Amygdala (tissue), 56 donors: ENCODE measurements around the gene ATL2.
A peak's percentile ranks its signal among the peaks of the same experiment; 100 is the strongest.
"Not testable (repeated sequence)": the region's sequence is repeated elsewhere in the genome, so short reads cannot be mapped to it uniquely, and the experiment has no call there.

Source experiments
- DNase-seq, 56 donors: peaks; one replicate each; lab custom pipeline; 2025; lab: John Stamatoyannopoulos, UW

Gene ATL2

DNA sequence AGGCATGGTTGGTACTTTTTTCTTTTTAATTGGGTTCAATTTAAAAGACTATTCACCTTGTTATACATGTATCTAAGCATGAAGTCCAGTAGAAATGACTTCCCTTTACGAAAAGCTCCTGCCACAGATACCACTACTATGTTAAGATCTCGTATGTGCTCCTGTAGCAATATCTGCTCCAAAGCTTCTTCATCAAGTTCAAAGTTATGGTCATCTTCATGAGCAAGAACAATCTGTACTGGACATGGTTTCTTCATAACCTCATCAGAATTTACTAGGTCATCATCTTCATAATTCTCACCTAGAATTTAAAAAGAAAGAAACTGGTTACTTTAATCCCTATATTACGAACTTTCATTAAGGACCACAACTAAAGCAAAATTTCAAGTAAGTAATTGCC, 33.9 kb downstream of the ATL2 start:
- no peak for DNase-seq

DNA sequence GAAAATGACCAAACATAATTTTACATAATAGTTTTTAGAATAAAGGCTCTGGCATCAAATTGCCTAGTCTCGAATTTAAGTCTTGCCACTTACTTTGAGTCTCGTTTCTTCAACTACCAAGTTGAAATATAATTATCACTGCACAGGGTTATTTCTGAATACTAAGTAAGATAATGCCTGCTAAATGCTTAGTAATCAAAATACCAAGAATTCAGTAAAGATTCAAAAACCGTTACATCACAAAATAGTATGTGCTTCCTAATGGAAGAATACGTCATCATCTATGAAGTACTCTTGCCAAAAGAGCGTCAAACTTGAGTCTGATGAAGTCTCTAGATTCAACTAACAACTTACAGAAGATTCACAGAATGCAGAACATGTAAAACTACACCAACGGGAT, 40.5 kb downstream of the ATL2 start:
- no peak for DNase-seq

DNA sequence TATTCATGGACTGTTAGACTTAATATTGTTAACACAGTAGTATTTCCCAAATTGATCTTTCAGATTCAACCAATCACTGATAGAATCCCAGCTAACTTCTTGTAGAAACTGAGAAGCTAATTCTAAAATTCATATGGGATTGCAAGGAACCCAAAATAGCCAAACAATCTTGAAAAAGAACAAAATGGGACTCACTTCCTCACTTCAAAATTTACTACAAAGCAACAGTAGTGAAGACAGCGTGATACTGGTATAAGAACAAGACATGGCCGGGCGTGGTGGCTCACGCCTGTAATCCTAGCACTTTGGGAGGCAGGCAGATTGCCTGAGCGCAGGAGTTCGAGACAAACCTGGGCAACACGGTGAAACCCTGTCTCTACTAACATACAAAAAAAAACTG, 46.3 kb downstream of the ATL2 start:
- DNase-seq = no peak

DNA sequence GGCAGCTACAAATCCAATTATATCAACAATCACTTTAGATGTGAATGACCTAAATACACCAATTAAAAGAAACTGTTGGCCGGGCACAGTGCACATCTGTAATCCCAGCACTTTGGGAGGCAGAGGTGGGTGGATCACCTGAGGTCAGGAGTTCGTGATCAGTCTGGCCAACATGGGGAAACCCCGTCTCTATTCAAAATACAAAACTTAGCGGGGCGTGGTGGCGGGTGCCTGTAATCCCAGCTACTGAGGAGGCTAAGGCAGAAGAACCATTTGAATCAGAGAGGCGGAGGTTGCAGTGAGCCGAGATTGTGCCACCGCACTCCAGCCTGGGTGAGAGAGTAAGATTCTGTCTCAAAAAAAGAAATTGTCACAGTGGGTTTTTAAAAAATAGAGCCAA, 49.5 kb downstream of the ATL2 start:
- no peak for DNase-seq

DNA sequence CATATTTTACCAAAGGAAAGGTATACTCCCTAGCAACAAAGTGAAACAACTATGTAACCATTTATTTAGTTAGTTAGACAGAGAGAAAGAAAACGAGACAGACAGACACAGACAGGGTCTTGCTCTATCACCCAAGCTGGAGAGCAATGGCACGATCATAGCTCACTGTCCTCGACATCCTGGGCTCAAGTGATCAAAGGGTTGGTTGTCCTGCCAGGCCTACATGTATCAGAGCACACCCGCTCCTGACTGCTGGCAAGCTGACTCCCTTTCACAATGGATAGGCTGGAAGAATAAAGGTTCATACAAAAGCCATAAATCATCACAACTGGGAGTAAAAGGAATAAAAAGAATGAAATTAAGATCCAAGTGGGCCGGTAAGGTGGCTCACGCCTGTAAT, 53.5 kb downstream of the ATL2 start:
- DNase-seq = no peak

DNA sequence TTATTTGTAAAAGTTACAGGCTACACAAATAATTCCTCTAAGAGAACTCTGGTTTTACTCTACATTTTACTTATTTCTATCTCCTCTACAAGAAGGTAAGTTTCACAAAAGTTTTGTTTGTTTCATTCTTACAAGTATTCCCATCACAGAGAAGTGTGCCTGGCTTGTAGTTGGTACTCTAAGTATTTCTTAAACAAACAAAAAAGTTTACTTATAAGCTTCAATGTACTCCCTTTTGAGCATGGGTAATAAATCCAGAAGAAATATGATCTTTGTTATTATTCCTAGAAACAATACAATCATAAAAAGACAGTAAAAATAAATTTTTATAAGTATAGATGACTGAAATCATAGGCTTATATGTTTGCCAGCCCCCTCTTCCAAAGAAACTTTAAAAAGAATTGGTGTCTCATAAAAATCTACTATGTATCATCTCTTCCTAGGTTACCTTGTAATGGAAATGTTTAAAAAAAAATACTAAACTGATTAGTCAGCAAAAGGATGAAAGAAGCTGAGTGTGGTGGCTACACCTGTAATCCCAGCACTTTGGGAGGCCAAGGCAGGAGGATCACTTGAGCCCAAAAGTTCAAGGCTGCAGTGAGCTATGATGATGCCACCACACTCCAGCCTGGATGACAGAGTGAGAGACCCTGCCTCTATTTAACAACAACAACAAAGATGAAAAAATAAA, 54.7 kb downstream of the ATL2 start:
- no peak for DNase-seq

DNA sequence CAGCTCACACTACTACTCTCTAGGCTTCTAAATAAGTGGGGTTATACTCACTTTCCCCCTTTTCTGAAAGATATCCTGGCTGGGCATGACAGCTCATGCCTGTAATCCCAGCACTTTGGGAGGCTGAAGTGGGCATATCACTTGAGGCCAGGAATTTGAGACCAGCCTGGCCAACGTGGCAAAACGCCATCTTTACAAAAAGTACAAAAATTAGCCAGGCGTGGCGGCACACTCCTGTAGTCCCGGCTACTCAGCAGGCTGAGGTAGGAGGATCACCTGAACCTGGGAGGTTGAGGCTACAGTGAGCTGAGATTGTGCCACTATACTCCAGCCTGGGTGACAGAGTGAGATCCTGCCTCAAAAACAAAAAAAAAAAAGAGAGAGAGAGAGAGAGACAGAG, 57.8 kb downstream of the ATL2 start:
- not testable (repeated sequence) for DNase-seq

DNA sequence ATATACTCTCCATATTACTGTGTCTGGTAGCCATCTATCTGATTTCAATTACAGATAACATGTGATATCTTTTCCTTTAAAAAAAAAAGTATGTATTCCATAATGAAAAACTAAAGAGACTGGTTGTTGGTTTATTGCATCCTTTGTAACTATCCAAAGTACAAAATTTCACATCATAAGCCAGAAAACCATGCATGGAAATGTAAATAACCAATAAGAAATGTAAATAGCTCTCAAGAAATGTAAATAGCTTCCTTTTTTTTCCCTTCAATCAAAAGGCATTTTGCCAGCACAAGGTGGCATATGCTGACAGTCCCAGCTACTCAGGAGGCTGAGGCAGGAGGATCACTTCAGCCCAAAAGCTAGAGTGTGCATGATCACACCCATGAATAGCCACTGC, 59.3 kb downstream of the ATL2 start:
- DNase-seq = no peak

DNA sequence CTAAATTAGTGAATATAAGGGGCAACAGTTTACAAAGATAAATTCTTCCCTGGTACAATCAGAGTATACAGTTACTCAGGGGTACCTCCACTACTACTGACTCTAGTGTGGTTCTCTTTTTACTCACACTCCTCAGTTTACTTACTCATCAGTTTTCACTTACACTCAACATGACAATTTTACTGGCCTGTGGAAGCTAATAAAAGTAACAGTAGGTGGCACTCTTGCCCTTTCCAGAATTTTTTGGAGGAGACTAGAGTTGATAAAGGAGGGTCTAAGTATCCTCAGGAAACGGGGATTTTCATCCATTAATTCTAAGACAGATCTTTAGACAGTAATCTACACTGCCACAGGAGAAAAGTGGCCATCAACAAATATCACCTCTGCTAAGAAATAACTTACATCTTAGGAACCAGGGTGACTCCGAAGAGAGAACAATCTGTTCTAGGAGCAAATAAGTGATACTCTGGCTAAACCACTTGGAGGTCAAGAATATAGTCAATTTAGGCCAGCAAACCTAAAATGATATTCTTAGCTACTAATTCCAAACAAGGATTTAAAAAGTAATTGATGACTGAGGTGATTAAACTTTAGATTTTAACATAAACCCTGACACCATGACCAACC, 61.3 kb downstream of the ATL2 start:
- DNase-seq = peak in 3 of 56 donors; percentile 2 to 36 (median 11)

DNA sequence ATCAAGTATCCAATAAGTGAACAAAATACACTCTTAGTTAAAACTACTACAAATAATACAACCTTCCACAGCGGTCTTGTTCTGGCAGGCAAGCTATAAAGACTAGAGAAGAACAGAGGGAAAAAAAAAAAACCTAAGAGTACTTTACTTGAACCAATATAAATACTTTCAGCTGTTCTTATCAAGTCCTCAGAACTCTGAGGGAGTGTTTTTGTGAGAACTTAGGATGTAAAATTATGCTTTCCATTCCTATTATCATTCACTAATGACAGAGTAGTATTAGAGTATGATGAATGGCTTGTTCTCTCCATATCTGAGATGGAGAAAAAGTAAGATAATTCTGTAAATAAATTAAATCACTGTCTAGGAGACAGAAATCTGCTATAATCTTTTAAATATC, 68.3 kb downstream of the ATL2 start:
- DNase-seq = no peak

DNA sequence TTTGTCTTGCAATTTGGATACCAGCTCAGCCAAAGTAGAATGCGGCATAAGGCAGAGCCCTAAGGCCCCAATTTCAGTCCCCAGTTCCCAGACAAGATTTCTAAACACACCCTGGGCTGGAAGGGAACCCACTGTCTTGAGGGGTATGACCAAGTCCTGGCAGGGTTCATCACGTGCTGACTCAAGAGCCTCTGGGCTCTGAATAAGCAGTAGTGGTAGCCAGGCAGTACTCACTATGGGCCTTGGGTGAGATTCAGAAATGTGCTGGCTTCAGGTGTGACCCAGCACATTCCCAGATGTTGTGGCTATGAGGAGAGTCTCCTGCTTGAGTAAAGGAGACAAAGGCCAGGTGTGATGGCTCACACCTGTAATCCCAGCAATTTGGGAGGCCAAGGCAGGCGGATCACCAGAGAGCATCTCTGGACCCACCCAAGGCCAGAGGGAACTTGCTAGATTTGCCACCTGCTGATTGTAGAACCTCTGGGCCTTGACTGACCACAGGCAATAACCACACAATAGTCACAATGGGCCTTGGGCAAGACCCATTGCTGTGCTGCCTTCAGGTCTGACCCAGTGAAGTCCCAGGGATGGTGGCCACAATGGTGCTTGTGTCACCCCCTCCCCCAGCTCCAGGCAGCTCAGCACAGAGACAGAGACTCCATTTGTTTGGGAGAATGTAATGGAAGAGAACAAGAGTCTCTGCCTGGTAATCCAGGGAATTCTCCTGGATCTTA, 74.9 kb downstream of the ATL2 start:
- no peak for DNase-seq

DNA sequence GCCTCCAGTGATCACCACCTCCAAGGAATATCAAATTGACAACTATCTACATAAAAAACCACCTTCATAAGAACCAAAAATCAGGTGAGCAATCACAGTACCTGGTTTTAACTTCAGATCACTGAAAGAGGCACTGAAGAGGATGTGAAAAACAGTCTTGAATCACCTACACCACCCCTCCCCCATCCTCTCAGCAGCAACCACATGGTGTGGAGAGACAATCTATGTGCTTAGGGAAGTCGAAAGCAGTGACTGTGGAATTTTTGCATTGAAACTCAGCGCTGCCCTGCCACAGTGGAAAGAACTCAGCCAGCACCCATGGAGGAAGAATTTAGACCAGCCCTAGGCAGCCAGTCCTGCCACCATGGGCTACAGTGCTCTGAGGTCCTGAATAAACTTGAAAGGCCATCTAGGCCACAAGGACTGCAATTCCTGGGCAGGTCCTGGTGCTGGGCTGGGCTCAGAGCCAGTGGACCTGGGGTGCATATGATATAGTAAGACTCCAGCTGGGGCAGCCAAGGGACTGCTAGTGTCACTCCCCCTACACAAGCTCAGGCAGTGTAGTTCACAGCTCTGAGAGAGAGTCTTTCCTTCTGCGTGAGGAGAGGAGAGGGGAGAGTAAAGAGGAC, 75.6 kb downstream of the ATL2 start:
- DNase-seq = no peak

DNA sequence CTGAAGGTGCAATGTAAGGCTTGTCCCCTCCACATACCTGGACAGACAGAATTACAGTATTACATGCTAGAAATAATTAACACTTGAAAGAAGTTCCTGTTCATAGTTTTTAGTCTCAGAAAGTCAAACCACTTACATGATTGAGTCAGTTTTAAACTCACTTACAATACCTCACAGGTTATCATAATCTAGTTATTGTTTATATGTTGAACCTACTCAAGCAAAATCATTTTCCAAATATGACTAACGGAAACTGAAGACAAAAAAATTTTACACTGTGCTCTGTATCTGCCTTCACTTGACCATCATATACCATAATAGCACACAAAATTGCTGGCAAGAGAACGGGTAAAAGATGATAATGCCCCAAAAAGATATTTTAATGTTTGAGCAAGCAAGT, 78.5 kb downstream of the ATL2 start:
- DNase-seq = no peak

DNA sequence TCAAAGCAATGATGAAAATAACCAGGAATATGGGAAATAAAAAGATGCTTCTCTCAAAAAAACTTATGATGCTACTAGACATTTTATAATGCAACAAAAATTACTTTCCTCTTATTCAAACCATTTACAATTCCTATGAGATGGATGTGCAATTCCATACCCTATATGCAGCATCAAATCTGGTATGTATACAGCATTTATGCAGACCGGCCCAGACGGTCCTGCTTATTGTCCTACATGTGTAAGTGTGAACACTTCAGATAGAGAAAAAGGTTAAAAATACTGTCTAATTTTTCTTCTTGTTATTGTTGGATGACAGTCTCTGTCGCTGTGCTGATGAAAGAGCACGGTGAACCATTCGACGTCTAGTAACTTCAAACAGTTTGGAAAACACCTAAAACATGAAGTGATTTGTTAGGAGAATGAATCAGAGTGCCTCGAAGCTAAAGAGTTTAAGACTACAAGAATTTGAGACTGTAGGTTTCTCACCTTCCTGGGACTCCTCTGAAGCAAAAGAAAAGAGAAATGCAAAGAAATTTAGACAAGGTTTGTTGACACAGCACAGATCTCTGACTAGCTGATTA, 80.8 kb downstream of the ATL2 start:
- DNase-seq = no peak

DNA sequence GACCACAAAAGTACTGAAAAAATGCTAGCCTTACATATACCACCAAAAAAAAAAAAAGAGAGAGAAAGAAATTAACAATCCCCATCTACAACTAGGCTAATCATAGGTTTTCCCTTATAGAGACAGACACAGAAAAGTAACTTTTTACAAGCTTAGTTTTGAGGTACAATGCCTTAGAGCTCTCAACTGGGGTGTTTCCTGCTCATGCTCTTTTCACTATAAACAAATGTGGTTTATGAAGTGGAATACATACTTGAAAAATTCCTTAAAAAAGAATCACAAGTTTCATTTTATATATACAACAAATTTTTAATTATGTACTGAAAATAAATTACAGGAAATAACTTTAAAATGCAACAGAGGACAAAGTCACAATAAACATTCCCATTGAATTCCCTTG, 82.5 kb downstream of the ATL2 start:
- no peak for DNase-seq

DNA sequence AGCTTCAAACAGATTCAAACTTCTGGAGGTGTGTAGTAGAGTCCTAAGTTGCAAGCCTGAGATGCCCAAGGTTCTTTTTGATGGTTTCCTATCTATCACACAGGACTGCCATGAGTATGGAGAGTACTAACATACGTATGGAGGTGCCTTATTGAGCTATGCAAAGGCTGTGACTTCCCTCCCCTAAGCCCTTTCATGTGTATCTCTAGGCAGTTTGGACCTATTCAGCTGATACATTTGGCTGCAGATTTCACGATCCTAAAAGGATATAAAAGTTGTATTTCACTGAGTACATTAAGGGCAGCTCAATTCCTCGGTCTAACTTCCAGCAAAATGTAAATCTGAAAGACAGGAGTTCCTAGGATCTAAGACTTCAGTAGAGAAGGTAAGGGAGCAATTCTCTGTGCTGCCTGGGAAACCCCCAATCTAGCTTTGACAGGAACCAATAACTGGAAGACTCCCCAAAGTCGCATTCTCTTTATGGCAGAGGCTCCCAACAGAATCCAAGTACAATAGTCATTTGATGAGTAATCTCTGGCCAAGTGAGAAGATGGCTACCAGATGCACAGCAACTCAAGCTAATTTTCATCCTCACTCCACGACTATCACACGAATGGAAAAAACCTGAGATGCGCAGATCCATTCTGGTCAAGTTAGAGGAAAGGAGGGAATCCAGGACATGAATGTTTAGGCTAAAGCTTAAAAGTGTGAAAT, 83.8 kb downstream of the ATL2 start:
- no peak for DNase-seq

DNA sequence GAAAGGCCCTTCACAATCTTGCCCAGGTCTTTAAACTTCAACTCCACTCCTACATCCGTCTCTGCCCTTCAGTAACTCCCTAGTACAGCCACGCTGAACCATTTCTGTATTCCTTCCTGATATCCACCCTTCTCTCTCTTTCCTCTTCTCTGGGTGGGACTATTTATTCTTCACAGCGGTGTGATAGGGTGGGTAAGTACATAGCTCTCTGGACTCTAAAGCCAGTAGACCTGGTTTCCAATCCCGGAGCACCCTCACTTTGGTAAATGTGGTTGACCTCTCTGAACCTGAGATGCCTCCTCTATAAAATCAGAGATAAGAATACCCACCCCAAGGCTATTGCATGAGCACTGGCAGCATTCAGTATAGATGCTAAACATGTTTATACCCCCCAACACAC, 86.7 kb downstream of the ATL2 start:
- no peak for DNase-seq

DNA sequence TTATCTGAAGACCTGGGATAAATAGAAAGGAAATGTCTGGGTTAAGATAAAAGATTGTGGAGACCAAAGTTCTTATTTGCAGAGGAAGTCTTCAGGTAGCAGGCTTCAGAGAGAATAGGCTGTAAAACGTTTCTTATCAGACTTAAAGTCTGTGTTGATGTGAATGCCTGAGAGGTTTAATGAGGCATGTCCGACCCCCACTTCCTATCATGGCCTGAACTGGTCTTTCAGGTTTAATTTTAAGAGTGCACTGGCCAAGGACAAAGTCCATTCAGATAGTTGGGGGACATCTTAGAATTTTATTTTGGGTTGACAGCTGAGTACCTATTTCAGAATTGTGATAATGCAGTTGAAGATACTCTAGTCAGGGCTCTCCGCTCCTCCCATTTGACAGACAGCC, 92.1 kb downstream of the ATL2 start:
- no peak for DNase-seq

DNA sequence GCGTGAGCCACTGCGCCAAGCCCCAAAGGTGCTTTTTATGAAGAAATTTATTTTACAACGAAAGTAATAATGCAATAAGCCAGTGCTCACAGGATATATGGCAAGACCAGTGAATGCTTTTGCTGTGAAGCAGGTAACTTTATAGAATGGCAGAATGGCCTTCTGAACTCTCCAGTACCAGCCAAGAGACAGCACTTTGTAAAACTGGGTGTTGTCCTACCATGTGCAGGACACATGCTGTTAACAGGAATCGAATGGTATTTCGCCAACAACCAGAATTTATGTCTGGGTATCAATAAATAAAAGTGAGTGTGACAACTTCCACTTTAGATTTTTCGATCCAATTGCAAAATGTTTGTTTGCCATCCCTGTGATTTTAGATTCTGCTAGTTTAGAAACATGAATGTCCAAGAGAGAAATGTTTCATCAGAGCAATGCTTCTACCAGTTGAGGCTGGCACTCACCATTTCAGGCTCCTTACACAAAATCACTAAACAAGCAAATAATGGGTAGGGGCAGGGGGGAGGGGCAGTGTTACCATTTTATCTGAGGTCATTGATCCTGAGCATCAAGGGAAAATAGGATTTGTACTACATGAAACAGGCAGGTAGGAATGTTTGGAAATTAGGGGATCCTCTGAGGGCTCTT, 95.9 kb downstream of the ATL2 start:
- no peak for DNase-seq

DNA sequence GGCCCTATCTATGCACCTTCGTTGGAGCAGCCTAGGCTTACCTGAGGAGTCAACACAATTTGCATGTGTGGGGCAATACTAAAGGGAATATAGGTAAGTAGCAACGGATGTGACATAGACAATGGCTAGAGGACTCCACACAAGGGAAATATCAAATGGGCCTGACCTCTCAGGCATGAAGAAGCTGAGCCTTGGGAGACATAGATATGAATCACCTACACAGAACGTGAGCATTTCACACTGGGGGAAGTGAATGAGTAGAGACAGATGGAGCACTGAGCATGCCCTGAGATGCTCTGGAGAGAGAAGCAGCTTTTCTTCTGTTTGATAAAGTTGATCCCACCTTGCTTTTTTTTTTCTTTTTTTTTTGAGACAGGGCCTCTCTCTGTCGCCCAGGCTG, 97.9 kb downstream of the ATL2 start:
- DNase-seq = no peak
